WTC11 (cell line): Measurements from ENCODE around the gene YTHDF1. TPM values are rescaled to one million over a fixed set of nuclear protein-coding genes. Genes with fewer than 3 reads are reported as not detected.

Experiments
- ATAC-seq: fragments of 200-7000 bp; cut with Tn5 transposase; 2 replicates; pipeline ENCODE4 v1.10.0; 2021; ENCODE audit warnings: mild to moderate bottlenecking, moderate library complexity
- CTCF ChIA-PET: fragments of 300-600 bp; sonication (Branson Sonifier 250); formaldehyde crosslinking; loops from one replicate; lab custom pipeline; 2021; ENCODE audit warnings: antibody characterized with exemption; lab: Charles Lee
- POLR2A ChIA-PET: fragments of 350-600 bp; sonication (Branson Sonifier 250); formaldehyde crosslinking; loops from one replicate; lab custom pipeline; 2021; ENCODE audit warnings: antibody characterized with exemption; lab: Charles Lee
- DNase-seq: peaks from one replicate; pipeline ENCODE4 v3.0.0; 2021; ENCODE audit warnings: low spot score
- H3K27ac Mint-ChIP-seq: 2 replicates; pipeline ENCODE4 v1.8.0; 2021; ENCODE audit warnings: mixed read lengths
- H3K27me3 Mint-ChIP-seq: 2 replicates; pipeline ENCODE4 v1.8.0; 2021; ENCODE audit warnings: low read depth, mild to moderate bottlenecking, moderate library complexity, mixed read lengths
- H3K36me3 Mint-ChIP-seq: 2 replicates; pipeline ENCODE4 v1.8.0; 2021; ENCODE audit warnings: mixed read lengths
- H3K4me1 Mint-ChIP-seq: 2 replicates; pipeline ENCODE4 v1.8.0; 2022; ENCODE audit warnings: mixed read lengths
- H3K4me3 Mint-ChIP-seq: 2 replicates; pipeline ENCODE4 v1.8.0; 2021; ENCODE audit warnings: mild to moderate bottlenecking, moderate library complexity, mixed read lengths
- H3K9me3 Mint-ChIP-seq: 2 replicates; pipeline ENCODE4 v1.8.0; 2021; ENCODE audit warnings: mixed read lengths
- AFF4 ChIP-seq: sonication (generic); formaldehyde crosslinking; IDR thresholded peaks from 2 replicates; pipeline ENCODE4 v1.8.1; 2023; ENCODE audit warnings: mild to moderate bottlenecking, missing genetic modification reagents, borderline replicate concordance
- HMGA2 ChIP-seq: fragments of 250-450 bp; sonication (Bioruptor Pico); IDR thresholded peaks from 2 replicates; pipeline ENCODE4 v1.4.0; 2021; ENCODE audit warnings: mild to moderate bottlenecking, moderate library complexity
- HMGXB4 ChIP-seq: sonication (generic); formaldehyde crosslinking; IDR thresholded peaks from 2 replicates; pipeline ENCODE4 v1.8.1; 2023; ENCODE audit warnings: mild to moderate bottlenecking, moderate library complexity, missing genetic modification reagents
- JUN ChIP-seq: sonication (generic); formaldehyde crosslinking; IDR thresholded peaks from 2 replicates; pipeline ENCODE4 v1.8.0; 2023; ENCODE audit warnings: mild to moderate bottlenecking, missing genetic modification reagents
- NFATC4 ChIP-seq: fragments of 250-450 bp; sonication (Bioruptor Pico); IDR thresholded peaks from 2 replicates; pipeline ENCODE4 v1.9.0; 2021; ENCODE audit warnings: mild to moderate bottlenecking
- NR1H2 ChIP-seq: sonication (generic); formaldehyde crosslinking; IDR thresholded peaks from 2 replicates; pipeline ENCODE4 v1.9.0; 2021; ENCODE audit warnings: mild to moderate bottlenecking, moderate library complexity, missing genetic modification reagents
- NR2C2 ChIP-seq: sonication (generic); formaldehyde crosslinking; IDR thresholded peaks from 2 replicates; pipeline ENCODE4 v1.8.0; 2022; ENCODE audit warnings: mild to moderate bottlenecking, missing genetic modification reagents
- ZNF281 ChIP-seq: sonication (generic); formaldehyde crosslinking; IDR thresholded peaks from 2 replicates; pipeline ENCODE4 v1.8.0; 2023; ENCODE audit warnings: mild to moderate bottlenecking, missing genetic modification reagents
- ZNF317 ChIP-seq: sonication (generic); formaldehyde crosslinking; IDR thresholded peaks from 2 replicates; pipeline ENCODE4 v1.8.1; 2023; ENCODE audit warnings: low read depth, mild to moderate bottlenecking, moderate library complexity, missing genetic modification reagents, borderline replicate concordance
- ZNF532 ChIP-seq: fragments of 250-450 bp; sonication (Bioruptor Pico); IDR thresholded peaks from 2 replicates; pipeline ENCODE4 v1.9.0; 2021; ENCODE audit warnings: mild to moderate bottlenecking, borderline replicate concordance
- total RNA-seq: library from RNA; stranded (reverse); gene quantifications from 3 replicates; pipeline ENCODE4 v1.2.3, GENCODE V29; 2021
- TF ChIP-seq, protein P1 (sequence below): fragments of 250-450 bp; sonication (Bioruptor Pico); IDR thresholded peaks from 2 replicates; pipeline ENCODE4 v1.8.0; 2021; ENCODE audit warnings: mild to moderate bottlenecking

YTHDF1 gene
- total RNA-seq, 1 experiment from 2014 or later = 61.3 TPM

- Mint-ChIP-seq H3K4me1 (no peaks in the 10 kb centered on the region; the same call in 1 of the 2 replicates), H3K4me3 (no peak overlapping the region), H3K27me3 (peaks cover 21% of the 10 kb centered on the region), H3K27ac (no peak overlapping the region), H3K36me3 (peaks cover 6% of the 10 kb centered on the region), H3K9me3 (no peaks in the 10 kb centered on the region)
- TF ChIP-seq ZNF281 (CRISPR knock-in tag) (no peak), HMGA2 (CRISPR knock-in tag) (no peak), ZNF317 (CRISPR knock-in tag) (no peak), AFF4 (no peak), ZNF532 (CRISPR knock-in tag) (no peak), HMGXB4 (CRISPR knock-in tag) (no peak), NR2C2 (CRISPR knock-in tag) (no peak), NR1H2 (CRISPR knock-in tag) (no peak), NFATC4 (CRISPR knock-in tag) (no peak), JUN (CRISPR knock-in tag) (no peak)
- TF ChIP-seq, protein P1, sequence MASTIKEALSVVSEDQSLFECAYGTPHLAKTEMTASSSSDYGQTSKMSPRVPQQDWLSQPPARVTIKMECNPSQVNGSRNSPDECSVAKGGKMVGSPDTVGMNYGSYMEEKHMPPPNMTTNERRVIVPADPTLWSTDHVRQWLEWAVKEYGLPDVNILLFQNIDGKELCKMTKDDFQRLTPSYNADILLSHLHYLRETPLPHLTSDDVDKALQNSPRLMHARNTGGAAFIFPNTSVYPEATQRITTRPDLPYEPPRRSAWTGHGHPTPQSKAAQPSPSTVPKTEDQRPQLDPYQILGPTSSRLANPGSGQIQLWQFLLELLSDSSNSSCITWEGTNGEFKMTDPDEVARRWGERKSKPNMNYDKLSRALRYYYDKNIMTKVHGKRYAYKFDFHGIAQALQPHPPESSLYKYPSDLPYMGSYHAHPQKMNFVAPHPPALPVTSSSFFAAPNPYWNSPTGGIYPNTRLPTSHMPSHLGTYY (CRISPR knock-in tag) = no peak
- ChIA-PET POLR2A (no interaction called here), CTCF (interaction anchor here (1.8 kb wide), 1 partner anchor 66 kb away, joined by 4 read pairs; no protein-coding TSS in a partner anchor)
- ATAC-seq = no peak
- no peak for DNase-seq
Observed at GRCh38 chr20:63168861-63169260, 47.1 kb downstream of the YTHDF1 start.
